D721Med (cell line): ENCODE data around the gene P3H3.

Experiments
- DNase-seq: peaks from one replicate; pipeline ENCODE4 v3.0.0; 2011; ENCODE audit warnings: low spot score; ENCODE audit not compliant: insufficient read length
- FAIRE-seq: peaks from 2 replicates; lab custom pipeline; 2011; peaks lifted over from hg19 to GRCh38; lab: Jason Lieb, UNC
- CTCF ChIP-seq: IDR thresholded peaks from 2 replicates; pipeline ENCODE4 v1.5.1; 2012; ENCODE audit warnings: mild to moderate bottlenecking, control low read depth; ENCODE audit not compliant: insufficient read depth; ENCODE audit errors: missing control alignments

The P3H3 gene

DNA sequence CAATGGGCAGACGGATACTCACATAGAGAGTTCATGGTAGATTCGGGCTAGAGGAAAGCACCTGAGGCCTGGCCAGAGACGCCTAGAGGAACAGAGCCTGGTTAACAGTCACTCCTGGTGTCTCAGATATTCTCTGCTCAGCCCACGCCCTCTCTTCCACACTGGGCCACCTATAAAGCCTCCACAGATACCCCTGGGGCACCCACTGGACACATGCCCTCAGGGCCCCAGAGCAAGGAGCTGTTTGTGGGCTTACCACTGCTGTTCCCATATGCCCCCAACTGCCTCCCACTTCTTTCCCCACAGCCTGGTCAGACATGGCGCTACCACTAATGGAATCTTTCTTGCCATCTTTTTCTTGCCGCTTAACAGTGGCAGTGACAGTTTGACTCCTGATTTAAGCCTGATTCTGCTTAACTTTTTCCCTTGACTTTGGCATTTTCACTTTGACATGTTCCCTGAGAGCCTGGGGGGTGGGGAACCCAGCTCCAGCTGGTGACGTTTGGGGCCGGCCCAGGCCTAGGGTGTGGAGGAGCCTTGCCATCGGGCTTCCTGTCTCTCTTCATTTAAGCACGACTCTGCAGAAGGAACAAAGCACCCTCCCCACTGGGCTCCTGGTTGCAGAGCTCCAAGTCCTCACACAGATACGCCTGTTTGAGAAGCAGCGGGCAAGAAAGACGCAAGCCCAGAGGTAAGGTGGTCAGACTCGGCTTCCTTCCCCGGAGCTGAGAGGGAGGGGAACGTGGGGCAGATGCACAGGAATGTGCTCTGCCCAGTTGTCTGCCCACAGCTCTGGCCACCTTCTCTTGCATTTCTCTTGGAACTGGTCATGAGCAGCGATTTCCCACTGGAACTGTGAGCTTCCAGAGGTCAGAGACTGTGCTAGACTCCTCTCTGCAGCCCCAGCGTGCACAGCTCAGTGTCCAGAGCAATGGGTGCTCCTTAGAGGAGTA, 39.0 kb upstream of the P3H3 start, which contains the start of gene CD4:
CD4 (plus strand) TSS at position 557 of the 953 bp plus-strand sequence. CDS start 10,611 bp downstream, outside the sequence.
- DNase-seq = no peak
- FAIRE-seq = no peak
- no peak for TF ChIP-seq CTCF

- TF ChIP-seq CTCF = no peak
- no peak for DNase-seq
- FAIRE-seq = no peak
These were observed 37.6 kb upstream of the P3H3 start for GRCh38 chr12:6790496-6791150.

GRCh38 chr12:6791931-6792520, 36.2 kb upstream of the P3H3 start:
- DNase-seq (no peak), FAIRE-seq (no peak)
- TF ChIP-seq CTCF = no peak

DNA sequence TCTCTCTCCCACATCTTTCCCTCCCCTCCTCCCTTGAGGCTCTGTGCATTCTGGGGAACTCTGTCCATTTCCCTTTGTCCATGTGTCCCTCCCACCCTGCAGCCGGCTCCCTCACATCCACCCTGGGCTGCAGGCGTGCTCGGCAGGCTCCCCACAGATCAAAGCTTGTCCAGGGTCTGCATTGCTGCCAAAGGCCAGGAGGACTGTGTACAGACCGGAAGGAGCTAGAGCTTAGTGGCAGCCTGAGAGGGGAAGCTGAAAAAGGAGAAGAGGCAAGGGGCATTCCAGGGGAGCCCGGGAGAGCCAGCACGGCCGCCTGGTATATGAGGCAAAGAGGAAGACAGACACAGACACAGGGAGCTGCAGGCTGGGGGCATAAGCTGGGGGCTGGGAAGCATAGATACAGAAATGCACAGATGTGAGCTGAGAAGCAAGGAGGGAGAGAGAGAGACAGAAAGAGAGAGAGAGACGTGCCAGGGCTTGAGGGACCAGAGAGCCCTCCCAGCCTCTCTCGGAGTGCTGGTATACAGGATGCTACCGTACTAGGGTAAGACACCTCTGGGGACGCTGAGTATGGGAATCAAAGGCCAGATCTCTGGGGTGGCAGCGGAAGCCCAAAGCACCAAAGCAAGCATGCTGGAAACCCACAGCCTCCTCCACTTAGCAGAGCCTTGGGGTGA, 35.5 kb upstream of the P3H3 start:
- FAIRE-seq (no peak), DNase-seq (no peak)
- TF ChIP-seq CTCF = no peak

DNA sequence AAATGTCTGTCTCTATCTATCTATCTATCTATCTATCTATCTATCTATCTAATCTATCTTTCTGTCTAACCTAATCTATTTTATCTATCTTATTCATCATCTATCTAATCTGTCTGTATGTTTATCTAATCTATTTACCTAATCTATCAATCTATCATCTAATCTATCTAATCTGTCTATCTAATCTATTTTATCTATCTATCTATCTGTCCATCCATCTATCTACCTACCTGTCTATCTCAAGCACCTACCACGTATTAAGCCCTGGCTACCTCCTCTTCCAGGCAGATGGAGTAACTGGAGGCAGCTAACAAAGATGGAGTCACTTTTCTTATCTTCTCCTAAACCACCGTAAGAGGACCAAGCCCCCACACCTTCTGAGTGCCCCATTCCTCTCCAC, 33.1 kb upstream of the P3H3 start:
- DNase-seq (no peak), FAIRE-seq (no peak)
- TF ChIP-seq CTCF = no peak

GRCh38 chr12:6796576-6796975, 31.6 kb upstream of the P3H3 start:
- no peak for FAIRE-seq
- TF ChIP-seq CTCF = no peak
- no peak for DNase-seq
